H1 (cell line): ENCODE data around the gene CA10.

Source experiments
- EZH2 ChIP-seq: fragments of 200-600 bp; sonication (generic); IDR thresholded peaks from 2 replicates; pipeline ENCODE4 v1.7.1; 2012; ENCODE audit warnings: low read depth, mild to moderate bottlenecking, moderate library complexity, low read length, inconsistent platforms; ENCODE audit not compliant: severe bottlenecking
- JUN ChIP-seq: IDR thresholded peaks from 2 replicates; pipeline ENCODE4 v1.6.1; 2011; ENCODE audit warnings: low read depth, mild to moderate bottlenecking, improper control_type of control experiment, low read length
- RFX5 ChIP-seq: IDR thresholded peaks from 2 replicates; pipeline ENCODE4 v1.6.1; 2011; ENCODE audit warnings: low read depth, low read length, improper control_type of control experiment, borderline replicate concordance
- SP2 ChIP-seq: IDR thresholded peaks from 2 replicates; pipeline ENCODE4 v1.6.1; 2012; ENCODE audit warnings: mild to moderate bottlenecking, low read length, inconsistent platforms

DNA sequence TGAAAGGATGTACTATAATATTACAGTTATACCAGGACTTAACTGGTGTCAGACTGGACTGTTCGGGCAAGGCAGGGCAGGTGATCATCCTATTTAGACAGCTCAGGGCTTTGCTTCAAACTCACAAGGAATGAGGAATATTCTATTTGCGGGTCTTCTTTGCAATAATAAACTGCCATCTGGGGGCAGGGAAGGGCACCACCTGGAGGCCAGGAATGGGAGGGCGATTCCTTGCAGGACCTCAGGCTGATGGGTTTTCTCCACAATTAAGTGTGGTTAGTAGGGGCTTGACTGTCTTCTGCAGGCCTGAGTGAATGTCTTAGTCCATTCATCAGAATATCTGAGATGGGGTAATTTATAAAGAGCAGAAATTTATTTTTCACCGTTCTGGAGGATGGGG lies 424.1 kb downstream of the CA10 start:
- TF ChIP-seq SP2 (no peak), JUN (no peak), EZH2 (no peak), RFX5 (no peak)
